Mucosa of rectum (tissue), 2 donors: ENCODE data around the gene FOXRED2.

ENCODE experiments used
- H3K27ac ChIP-seq, 2 donors: one replicate each; pipeline ENCODE4 v1.7.0; 2013; ENCODE audit warnings: inconsistent platforms in 2 of 2, low read depth in 2 of 2, low read length in 2 of 2
- H3K27me3 ChIP-seq, 2 donors: one replicate each; pipeline ENCODE4 v1.7.0; 2013; ENCODE audit warnings: low read length in 2 of 2; ENCODE audit not compliant: control insufficient read depth in 2 of 2, insufficient read depth in 2 of 2
- H3K36me3 ChIP-seq, 2 donors: one replicate each; pipeline ENCODE4 v1.7.0; 2013; ENCODE audit warnings: low read length in 2 of 2; ENCODE audit not compliant: control insufficient read depth in 2 of 2, insufficient read depth in 2 of 2
- H3K4me1 ChIP-seq, 2 donors: one replicate each; pipeline ENCODE4 v1.7.0; 2013; ENCODE audit warnings: low read length in 2 of 2, mild to moderate bottlenecking in 1 of 2; ENCODE audit not compliant: control insufficient read depth in 2 of 2, insufficient read depth in 2 of 2
- H3K4me3 ChIP-seq, 2 donors: one replicate each; pipeline ENCODE4 v1.7.0; 2013; ENCODE audit warnings: low read length in 2 of 2
- H3K9ac ChIP-seq, 2 donors: one replicate each; pipeline ENCODE4 v1.7.0; 2013; ENCODE audit warnings: low read length in 2 of 2, low read depth in 1 of 2, mild to moderate bottlenecking in 1 of 2
- H3K9me3 ChIP-seq, 2 donors: one replicate each; pipeline ENCODE4 v1.7.0; 2013; ENCODE audit warnings: low read length in 2 of 2; ENCODE audit not compliant: control insufficient read depth in 2 of 2
- donor health status: healthy.
- donor health status: Normal muscosa, but diverticular disease.

Gene FOXRED2

DNA sequence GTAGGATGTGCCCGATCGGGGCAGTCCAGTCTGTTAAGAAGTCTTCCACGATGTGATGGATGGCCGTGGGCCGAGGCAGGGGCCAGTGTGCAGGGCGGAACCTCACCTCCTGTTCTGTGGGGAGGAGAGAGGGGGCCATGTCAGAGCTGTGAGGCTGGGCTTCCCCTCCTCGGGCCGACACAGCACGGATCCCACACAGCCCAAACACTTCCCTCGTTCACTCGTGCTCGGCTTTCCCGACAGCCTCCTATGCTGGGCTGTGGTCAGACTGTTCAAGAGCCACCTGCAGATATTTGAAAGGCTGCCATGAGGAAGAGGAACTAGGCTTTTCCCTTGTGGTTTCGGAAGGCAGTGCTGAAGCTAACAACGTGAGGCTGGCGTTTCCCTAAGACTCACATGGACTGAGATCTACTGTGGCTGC lies 13.1 kb downstream of the FOXRED2 start:
- Histone ChIP-seq H3K9ac (peak overlapping the region in 1 of 2 donors; percentile 5), H3K4me1 (no peaks in the 10 kb centered on the region), H3K4me3 (peak overlapping the region in 1 of 2 donors; percentile 13), H3K9me3 (no peaks in the 10 kb centered on the region), H3K27ac (peak overlapping the region in 1 of 2 donors; percentile 24), H3K27me3 (no peaks in the 10 kb centered on the region), H3K36me3 (peaks cover 0 to 8% of the 10 kb centered on the region in 2 donors)

GRCh38 chr22:36492109-36492508 lies 14.7 kb downstream of the FOXRED2 start:
- Histone ChIP-seq H3K36me3 (peaks cover 0 to 8% of the 10 kb centered on the region in 2 donors), H3K4me3 (no peak overlapping the region), H3K27me3 (no peaks in the 10 kb centered on the region), H3K9ac (no peak overlapping the region), H3K9me3 (no peaks in the 10 kb centered on the region), H3K27ac (no peak overlapping the region), H3K4me1 (no peaks in the 10 kb centered on the region)

DNA sequence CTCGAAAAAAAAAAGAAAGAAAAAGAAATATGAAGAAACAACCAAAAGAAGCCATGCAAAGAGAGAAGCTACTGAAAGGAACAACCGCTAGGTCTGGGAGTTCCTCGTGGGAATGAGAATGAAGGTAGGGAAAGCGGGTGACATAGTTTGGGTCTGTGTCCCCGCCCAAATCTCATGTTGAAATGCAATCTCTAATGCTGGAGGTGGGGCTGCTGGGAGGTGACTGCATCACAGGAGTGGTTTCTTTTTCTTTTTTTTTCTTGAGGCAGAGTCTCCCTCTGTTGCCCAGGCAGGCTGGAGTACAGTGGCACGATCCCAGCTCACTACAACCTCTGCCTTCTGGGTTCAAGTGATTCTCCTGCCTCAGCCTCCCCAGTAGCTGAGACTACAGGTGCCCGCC lies 15.7 kb downstream of the FOXRED2 start:
- H3K36me3 ChIP-seq, result peaks cover 0 to 4% of the 10 kb centered on the region in 2 donors
- no peaks in the 10 kb centered on the region for H3K4me1 ChIP-seq
- no peak overlapping the region for H3K9ac ChIP-seq
- no peak overlapping the region for H3K4me3 ChIP-seq
- H3K27me3 ChIP-seq, result no peaks in the 10 kb centered on the region
- no peaks in the 10 kb centered on the region for H3K9me3 ChIP-seq
- H3K27ac ChIP-seq, result no peak overlapping the region

DNA sequence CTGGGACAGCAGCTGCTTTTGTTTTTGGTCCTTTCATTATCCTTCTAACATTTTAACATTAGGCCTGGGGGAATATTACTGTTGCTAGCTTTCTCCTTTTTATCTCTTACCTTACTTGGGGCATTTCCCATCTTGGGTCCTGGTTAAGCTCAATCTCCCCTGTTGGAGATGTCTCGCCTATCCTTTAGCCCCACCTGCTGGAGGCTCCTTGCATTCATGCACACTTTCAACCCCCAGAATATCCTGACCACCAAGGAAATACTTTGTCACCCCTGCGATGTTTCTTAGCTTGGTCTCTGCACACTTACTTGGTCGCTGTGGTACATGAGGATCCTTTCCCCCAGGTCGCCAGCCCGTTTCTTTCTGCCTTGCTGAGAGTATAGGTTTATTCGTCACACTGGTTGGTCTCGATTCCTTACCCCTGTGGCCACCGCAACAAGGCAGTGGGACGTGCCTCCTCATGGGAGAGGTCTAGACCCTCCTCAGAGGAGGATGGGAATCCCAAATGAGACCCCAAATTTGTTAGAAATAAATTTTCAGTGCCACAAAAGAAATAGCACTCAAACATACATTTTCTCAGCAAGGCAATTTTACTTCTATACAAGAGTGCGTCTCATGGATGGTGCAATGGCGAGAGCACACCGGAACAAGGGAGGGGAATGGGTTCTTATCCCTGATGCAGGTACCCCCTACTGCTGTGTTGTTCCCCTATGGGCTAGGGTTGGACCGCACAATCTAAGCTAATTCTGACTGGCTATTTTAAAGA lies 20.0 kb downstream of the FOXRED2 start:
- peaks cover 0 to 4% of the 10 kb centered on the region in 2 donors for H3K36me3 ChIP-seq
- H3K4me3 ChIP-seq, result no peak overlapping the region
- H3K4me1 ChIP-seq, result peaks cover 2 to 4% of the 10 kb centered on the region in 2 donors
- no peaks in the 10 kb centered on the region for H3K27me3 ChIP-seq
- no peak overlapping the region for H3K9ac ChIP-seq
- H3K9me3 ChIP-seq, result no peaks in the 10 kb centered on the region
- H3K27ac ChIP-seq, result no peak overlapping the region

- H3K9ac ChIP-seq, result peak within 1 kb of the TSS; percentile 87 to 92
- no peaks in the 10 kb centered on the region for H3K27me3 ChIP-seq
- H3K27ac ChIP-seq, result peak within 1 kb of the TSS; percentile 96 to 97
- no peaks in the 10 kb centered on the region for H3K9me3 ChIP-seq
- H3K36me3 ChIP-seq, result peaks cover 13 to 24% of the 10 kb centered on the region in 2 donors
- H3K4me1 ChIP-seq, result peaks cover 12 to 15% of the 10 kb centered on the region in 2 donors
- peak within 1 kb of the TSS; percentile 89 to 98 for H3K4me3 ChIP-seq
These were observed 25.3 kb downstream of the FOXRED2 start, which contains the start of gene TXN2 for GRCh38 chr22:36481393-36482168. Gene TXN2 (minus strand): TSS chr22:36481640. CDS start chr22:36480837, 803 bp downstream.

DNA sequence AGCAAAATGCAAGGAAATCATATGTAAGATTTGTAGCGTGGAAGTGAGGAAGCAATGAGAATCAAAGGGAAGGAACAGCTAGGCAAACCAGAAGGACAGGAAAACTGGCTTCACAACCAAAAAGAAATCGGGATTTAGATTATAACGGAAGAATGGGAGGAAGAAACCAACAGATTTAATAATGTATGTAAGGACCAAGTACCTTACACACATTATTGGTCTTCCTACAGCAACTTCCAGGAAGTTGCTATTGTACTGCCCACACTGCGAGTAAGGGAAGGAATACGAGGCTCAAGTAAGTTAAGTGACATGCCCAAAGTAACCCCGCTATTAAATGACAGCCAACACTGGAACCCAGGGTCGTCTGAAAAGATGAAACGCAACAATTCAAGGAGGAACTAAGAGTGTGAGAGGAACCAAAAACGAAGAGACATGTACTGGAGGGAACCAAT lies 25.9 kb downstream of the FOXRED2 start:
- Histone ChIP-seq H3K27me3 (no peaks in the 10 kb centered on the region), H3K9ac (peak overlapping the region; percentile 87 to 92), H3K9me3 (no peaks in the 10 kb centered on the region), H3K4me1 (peaks cover 12 to 15% of the 10 kb centered on the region in 2 donors), H3K36me3 (peaks cover 17 to 29% of the 10 kb centered on the region in 2 donors), H3K4me3 (peak overlapping the region; percentile 89 to 98), H3K27ac (peak overlapping the region; percentile 96 to 97)

GRCh38 chr22:36478966-36479365 lies 27.9 kb downstream of the FOXRED2 start:
- H3K4me3 ChIP-seq, result no peak overlapping the region
- H3K27me3 ChIP-seq, result no peaks in the 10 kb centered on the region
- peaks cover 9 to 15% of the 10 kb centered on the region in 2 donors for H3K4me1 ChIP-seq
- H3K9ac ChIP-seq, result no peak overlapping the region
- no peak overlapping the region for H3K27ac ChIP-seq
- peaks cover 34 to 44% of the 10 kb centered on the region in 2 donors for H3K36me3 ChIP-seq
- no peaks in the 10 kb centered on the region for H3K9me3 ChIP-seq

DNA sequence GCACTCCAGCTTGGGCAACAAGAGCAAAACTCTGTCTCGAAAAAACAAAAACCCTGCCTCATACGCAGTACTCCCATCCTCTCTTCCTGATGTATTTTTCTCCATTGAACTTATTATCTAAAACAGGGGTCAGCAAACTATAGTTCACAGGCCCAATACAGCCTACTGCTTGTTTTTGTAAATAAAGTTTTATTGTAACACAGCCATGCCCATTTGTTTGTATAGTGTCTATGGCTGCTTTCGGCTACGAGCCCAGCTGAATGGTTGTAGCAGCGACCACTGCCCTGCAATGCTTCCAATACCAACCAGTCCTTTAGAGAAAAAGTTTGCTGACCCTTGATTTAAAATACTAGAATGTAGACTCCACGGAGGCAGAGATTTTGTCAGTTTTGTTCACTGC lies 31.5 kb downstream of the FOXRED2 start:
- no peaks in the 10 kb centered on the region for H3K27me3 ChIP-seq
- no peak overlapping the region for H3K4me3 ChIP-seq
- no peak overlapping the region for H3K27ac ChIP-seq
- H3K9me3 ChIP-seq, result no peaks in the 10 kb centered on the region
- no peak overlapping the region for H3K9ac ChIP-seq
- peaks cover 2 to 3% of the 10 kb centered on the region in 2 donors for H3K4me1 ChIP-seq
- H3K36me3 ChIP-seq, result peaks cover 54 to 62% of the 10 kb centered on the region in 2 donors

- Histone ChIP-seq H3K4me1 (peaks cover 8 to 9% of the 10 kb centered on the region in 2 donors), H3K27ac (peak overlapping the region in 1 of 2 donors; percentile 56), H3K9me3 (no peaks in the 10 kb centered on the region), H3K4me3 (no peak overlapping the region), H3K36me3 (peaks cover 51 to 54% of the 10 kb centered on the region in 2 donors), H3K27me3 (no peaks in the 10 kb centered on the region), H3K9ac (no peak overlapping the region)
These were observed 34.2 kb downstream of the FOXRED2 start for GRCh38 chr22:36472689-36473088.

GRCh38 chr22:36471341-36471821 lies 35.5 kb downstream of the FOXRED2 start:
- H3K4me3 ChIP-seq, result peak overlapping the region in 1 of 2 donors; percentile 22
- no peaks in the 10 kb centered on the region for H3K9me3 ChIP-seq
- H3K36me3 ChIP-seq, result peaks cover 52% of the 10 kb centered on the region in 2 donors
- H3K9ac ChIP-seq, result no peak overlapping the region
- peak overlapping the region; percentile 46 to 62 for H3K27ac ChIP-seq
- H3K4me1 ChIP-seq, result peaks cover 9 to 12% of the 10 kb centered on the region in 2 donors
- H3K27me3 ChIP-seq, result no peaks in the 10 kb centered on the region
